ENCODE measurements around the gene EYS. TPM values are rescaled to one million over a fixed set of nuclear protein-coding genes. Genes with fewer than 3 reads are reported as not detected.

EYS gene
- total RNA-seq, 1 experiment from 2014 or later: not detected

DNA sequence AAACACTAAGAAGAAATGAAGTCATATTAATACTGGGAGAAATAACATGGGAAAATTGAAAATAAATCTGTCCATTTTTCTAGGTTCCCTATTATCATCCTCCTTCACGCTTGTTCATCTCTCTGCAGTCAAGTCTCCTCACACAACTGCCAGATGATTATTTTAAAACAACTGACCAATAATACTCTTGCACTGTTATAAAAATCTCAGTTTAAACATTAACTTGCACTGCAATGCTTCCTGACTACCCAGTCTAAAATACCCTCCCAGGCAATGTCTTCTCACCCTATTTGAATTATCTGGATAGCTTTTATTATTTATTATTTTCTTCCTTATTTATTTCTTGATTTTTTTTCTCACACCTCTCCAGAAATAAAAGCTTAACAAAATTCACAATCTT, 5.7 kb downstream of the EYS start:
- no peak for DNase-seq
- no peaks in the 10 kb centered on the region for H3K23me2 ChIP-seq (ENCODE audit: insufficient read length, low read depth, low read length, poor library complexity, severe bottlenecking)
- H3K18ac ChIP-seq (ENCODE audit: insufficient read length, low read depth, low read length): no peak overlapping the region
- no peak overlapping the region for H3K23ac ChIP-seq (ENCODE audit: insufficient read length, low read depth, low read length)
- H2BK120ac ChIP-seq (ENCODE audit: low read depth, low read length, poor library complexity, severe bottlenecking): no peak overlapping the region
- H3K14ac ChIP-seq (ENCODE audit: insufficient read depth, low read length): no peak overlapping the region
- no peak overlapping the region for H3K27ac ChIP-seq (ENCODE audit: insufficient read length, low read depth, low read length)
- H4K8ac ChIP-seq (replicated peaks; ENCODE audit: insufficient read length, low read depth, low read length): no peak overlapping the region
- H3K56ac ChIP-seq (ENCODE audit: insufficient read length, low read depth, low read length): no peak overlapping the region
- no peak overlapping the region for H4K91ac ChIP-seq (ENCODE audit: insufficient read length, low read depth, low read length)
- H2BK12ac ChIP-seq (ENCODE audit: insufficient read length, low read depth, low read length): no peak overlapping the region
- no peaks in the 10 kb centered on the region for H3K79me1 ChIP-seq (ENCODE audit: insufficient read depth, low read depth, low read length, poor library complexity, severe bottlenecking)
- no peak overlapping the region for H3K4ac ChIP-seq (ENCODE audit: low read depth, low read length)
- 0 out of 4 replicates have a peak, but pooled peaks cover 0 to under 1% of the 10 kb centered on the region in 2 experiments for H3K4me1 Mint-ChIP-seq
- H3K9me3 ChIP-seq (ENCODE audit: control insufficient read depth, low read depth, low read length): no peaks in the 10 kb centered on the region
- H3K4me1 ChIP-seq (ENCODE audit: insufficient read depth, low read length): no peaks in the 10 kb centered on the region
- no peaks in the 10 kb centered on the region for H4K20me1 ChIP-seq (ENCODE audit: control insufficient read depth, insufficient read depth, insufficient read length)
- H3T11ph ChIP-seq (ENCODE audit: low read length): no peak overlapping the region
- no peaks in the 10 kb centered on the region for H3K27me3 Mint-ChIP-seq (ENCODE audit: low read depth)
- H3K36me3 Mint-ChIP-seq (ENCODE audit: insufficient read depth in 1 of 3, low read depth in 3 of 3): no peaks in the 10 kb centered on the region
- no peak overlapping the region for H2AK5ac ChIP-seq (ENCODE audit: insufficient read length, low read length)
- no peaks in the 10 kb centered on the region for H3K9me3 Mint-ChIP-seq
- H2BK15ac ChIP-seq (ENCODE audit: low read depth, low read length): no peak overlapping the region
- H2AFZ ChIP-seq (ENCODE audit: low read length): no peak overlapping the region
- H4K5ac ChIP-seq (ENCODE audit: insufficient read length, low read depth, low read length): no peak overlapping the region
- no peaks in the 10 kb centered on the region for H3K79me2 ChIP-seq (ENCODE audit: insufficient read depth, low read length)
- no peak overlapping the region for H2BK20ac ChIP-seq (ENCODE audit: low read depth, low read length, poor library complexity, severe bottlenecking)
- no CpG with 5 or more reads among the region's 1 CpG for WGBS (ENCODE audit: extremely low coverage, insufficient read length, low lambda C conversion rate)
- H2BK5ac ChIP-seq (ENCODE audit: insufficient read length, low read length): no peak overlapping the region
- H3K4me2 ChIP-seq (ENCODE audit: insufficient read depth, insufficient read length, low read length): no peak overlapping the region
- no peak overlapping the region for H3K27ac Mint-ChIP-seq
- no peak overlapping the region for H3K4me3 Mint-ChIP-seq
- H3K9ac ChIP-seq (ENCODE audit: extremely low read depth, insufficient read length, low read length): no peak overlapping the region
- TF ChIP-seq, protein P1, sequence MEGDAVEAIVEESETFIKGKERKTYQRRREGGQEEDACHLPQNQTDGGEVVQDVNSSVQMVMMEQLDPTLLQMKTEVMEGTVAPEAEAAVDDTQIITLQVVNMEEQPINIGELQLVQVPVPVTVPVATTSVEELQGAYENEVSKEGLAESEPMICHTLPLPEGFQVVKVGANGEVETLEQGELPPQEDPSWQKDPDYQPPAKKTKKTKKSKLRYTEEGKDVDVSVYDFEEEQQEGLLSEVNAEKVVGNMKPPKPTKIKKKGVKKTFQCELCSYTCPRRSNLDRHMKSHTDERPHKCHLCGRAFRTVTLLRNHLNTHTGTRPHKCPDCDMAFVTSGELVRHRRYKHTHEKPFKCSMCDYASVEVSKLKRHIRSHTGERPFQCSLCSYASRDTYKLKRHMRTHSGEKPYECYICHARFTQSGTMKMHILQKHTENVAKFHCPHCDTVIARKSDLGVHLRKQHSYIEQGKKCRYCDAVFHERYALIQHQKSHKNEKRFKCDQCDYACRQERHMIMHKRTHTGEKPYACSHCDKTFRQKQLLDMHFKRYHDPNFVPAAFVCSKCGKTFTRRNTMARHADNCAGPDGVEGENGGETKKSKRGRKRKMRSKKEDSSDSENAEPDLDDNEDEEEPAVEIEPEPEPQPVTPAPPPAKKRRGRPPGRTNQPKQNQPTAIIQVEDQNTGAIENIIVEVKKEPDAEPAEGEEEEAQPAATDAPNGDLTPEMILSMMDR (conservative IDR thresholded peaks at IDR 0.05): no peak
- H3K27me3 ChIP-seq (ENCODE audit: insufficient read depth, low read length): no peaks in the 10 kb centered on the region
